ENCODE data around the gene VAMP1. TPM values are rescaled to one million over a fixed set of nuclear protein-coding genes. Genes with fewer than 3 reads are reported as not detected.
"Not testable (repeated sequence)": the region's sequence is repeated elsewhere in the genome, so short reads cannot be mapped to it uniquely, and the experiment has no call there.

The VAMP1 gene
- total RNA-seq, 1 donor from 2014 or later, result 52.8 TPM

- H3K4me1 Mint-ChIP-seq (ENCODE audit: low read depth), result peaks cover 13% of the 10 kb centered on the region
- peaks cover 8% of the 10 kb centered on the region for H3K36me3 Mint-ChIP-seq (ENCODE audit: low read depth)
- H3K27me3 Mint-ChIP-seq (ENCODE audit: insufficient read depth), result peaks cover 4% of the 10 kb centered on the region
- no peak for DNase-seq (ENCODE audit: low spot score)
- intact Hi-C loops (cut with micrococcal nuclease), result no loop called here
- no peak overlapping the region for H3K27ac Mint-ChIP-seq
- no peaks in the 10 kb centered on the region for H3K9me3 Mint-ChIP-seq
- H3K4me3 Mint-ChIP-seq, result no peak overlapping the region
These were observed 19.0 kb upstream of the VAMP1 start for GRCh38 chr12:6489449-6489848.

GRCh38 chr12:6488240-6488639 is 17.8 kb upstream of the VAMP1 start:
- no peak for DNase-seq (ENCODE audit: low spot score)
- peaks cover 10% of the 10 kb centered on the region for H3K4me1 Mint-ChIP-seq (ENCODE audit: low read depth)
- no peak overlapping the region for H3K27ac Mint-ChIP-seq
- peaks cover 2% of the 10 kb centered on the region for H3K27me3 Mint-ChIP-seq (ENCODE audit: insufficient read depth)
- no peak overlapping the region for H3K4me3 Mint-ChIP-seq
- no peaks in the 10 kb centered on the region for H3K9me3 Mint-ChIP-seq
- H3K36me3 Mint-ChIP-seq (ENCODE audit: low read depth), result peaks cover 8% of the 10 kb centered on the region
- intact Hi-C loops (cut with micrococcal nuclease), result no loop called here

GRCh38 chr12:6478416-6478815 is 7.9 kb upstream of the VAMP1 start:
- H3K4me1 Mint-ChIP-seq (ENCODE audit: low read depth), result no peaks in the 10 kb centered on the region
- H3K27ac Mint-ChIP-seq, result no peak overlapping the region
- H3K9me3 Mint-ChIP-seq, result no peaks in the 10 kb centered on the region
- no peak overlapping the region for H3K4me3 Mint-ChIP-seq
- peaks cover 11% of the 10 kb centered on the region for H3K27me3 Mint-ChIP-seq (ENCODE audit: insufficient read depth)
- no peak for DNase-seq (ENCODE audit: low spot score)
- intact Hi-C loops (cut with micrococcal nuclease), result no loop called here
- no peaks in the 10 kb centered on the region for H3K36me3 Mint-ChIP-seq (ENCODE audit: low read depth)

- intact Hi-C loops (cut with micrococcal nuclease); H3K4me1 Mint-ChIP-seq (ENCODE audit: low read depth); H3K36me3 Mint-ChIP-seq (ENCODE audit: low read depth); H3K4me3 Mint-ChIP-seq; H3K27ac Mint-ChIP-seq; DNase-seq (ENCODE audit: low spot score); H3K9me3 Mint-ChIP-seq: not testable (repeated sequence)
- H3K27me3 Mint-ChIP-seq (ENCODE audit: insufficient read depth), result peaks cover 12% of the 10 kb centered on the region
These were observed 7.3 kb upstream of the VAMP1 start for GRCh38 chr12:6477601-6478377.

GRCh38 chr12:6476489-6476888 is 6.0 kb upstream of the VAMP1 start:
- H3K27ac Mint-ChIP-seq, result peak overlapping the region; percentile 58
- no peak overlapping the region for H3K4me3 Mint-ChIP-seq
- H3K27me3 Mint-ChIP-seq (ENCODE audit: insufficient read depth), result peaks cover 8% of the 10 kb centered on the region
- no peak for DNase-seq (ENCODE audit: low spot score)
- no peaks in the 10 kb centered on the region for H3K36me3 Mint-ChIP-seq (ENCODE audit: low read depth)
- intact Hi-C loops (cut with micrococcal nuclease), result no loop called here
- no peaks in the 10 kb centered on the region for H3K9me3 Mint-ChIP-seq
- H3K4me1 Mint-ChIP-seq (ENCODE audit: low read depth), result peaks cover 10% of the 10 kb centered on the region

GRCh38 chr12:6475233-6475975 is 4.9 kb upstream of the VAMP1 start:
- not testable (repeated sequence) for H3K4me3 Mint-ChIP-seq, H3K27ac Mint-ChIP-seq

GRCh38 chr12:6472491-6472890 is 2.0 kb upstream of the VAMP1 start:
- Mint-ChIP-seq H3K4me1 (ENCODE audit: low read depth) (peaks cover 38% of the 10 kb centered on the region), H3K9me3 (no peaks in the 10 kb centered on the region), H3K36me3 (ENCODE audit: low read depth) (peaks cover 23% of the 10 kb centered on the region), H3K27me3 (ENCODE audit: insufficient read depth) (peaks cover 1% of the 10 kb centered on the region), H3K4me3 (peak overlapping the region; percentile 93), H3K27ac (no peak overlapping the region)
- intact Hi-C loops (cut with micrococcal nuclease), result loop anchor here (5.0 kb wide), 2 partner anchors 85 to 470 kb away; partner anchors contain the start of genes C12orf57, IFFO1 and RNU7-1
- no peak for DNase-seq (ENCODE audit: low spot score)

More at GRCh38 chr12:6475233-6475975, 4.9 kb upstream of the VAMP1 start:
- H3K27me3 Mint-ChIP-seq (ENCODE audit: insufficient read depth); H3K36me3 Mint-ChIP-seq (ENCODE audit: low read depth); DNase-seq (ENCODE audit: low spot score); intact Hi-C loops (cut with micrococcal nuclease); H3K9me3 Mint-ChIP-seq: not testable (repeated sequence)
- peaks cover 17% of the 10 kb centered on the region for H3K4me1 Mint-ChIP-seq (ENCODE audit: low read depth)

GRCh38 chr12:6471989-6472360 is 1.5 kb upstream of the VAMP1 start:
- H3K36me3 Mint-ChIP-seq (ENCODE audit: low read depth), result peaks cover 28% of the 10 kb centered on the region
- H3K4me3 Mint-ChIP-seq, result peak overlapping the region; percentile 93
- peaks cover 1% of the 10 kb centered on the region for H3K27me3 Mint-ChIP-seq (ENCODE audit: insufficient read depth)
- H3K27ac Mint-ChIP-seq, result peak overlapping the region; percentile 85
- DNase-seq (ENCODE audit: low spot score), result no peak
- H3K9me3 Mint-ChIP-seq, result no peaks in the 10 kb centered on the region
- intact Hi-C loops (cut with micrococcal nuclease), result loop anchor here (2.0 to 5.0 kb wide), 5 partner anchors 85 to 470 kb away; partner anchors contain the start of genes C12orf57, IFFO1 and RNU7-1
- H3K4me1 Mint-ChIP-seq (ENCODE audit: low read depth), result peaks cover 43% of the 10 kb centered on the region

GRCh38 chr12:6469609-6470374 is 685 bp downstream of the VAMP1 start:
- H3K27me3 Mint-ChIP-seq (ENCODE audit: insufficient read depth), result peaks cover 1% of the 10 kb centered on the region
- peaks cover 42% of the 10 kb centered on the region for H3K36me3 Mint-ChIP-seq (ENCODE audit: low read depth)
- H3K4me1 Mint-ChIP-seq (ENCODE audit: low read depth), result peaks cover 63% of the 10 kb centered on the region
- H3K4me3 Mint-ChIP-seq, result peak overlapping the region; percentile 93
- peak overlapping the region; percentile 81 for H3K27ac Mint-ChIP-seq
- no peaks in the 10 kb centered on the region for H3K9me3 Mint-ChIP-seq
- DNase-seq (ENCODE audit: low spot score), result no peak
- intact Hi-C loops (cut with micrococcal nuclease), result loop anchor here (1.0 to 5.0 kb wide), 11 partner anchors 7 to 473 kb away; partner anchors contain the start of genes C12orf57, GAPDH, IFFO1 and MRPL51

- Mint-ChIP-seq H3K9me3 (no peaks in the 10 kb centered on the region), H3K4me3 (peak overlapping the region; percentile 93), H3K4me1 (ENCODE audit: low read depth) (peaks cover 70% of the 10 kb centered on the region), H3K27ac (peak overlapping the region; percentile 81), H3K36me3 (ENCODE audit: low read depth) (peaks cover 49% of the 10 kb centered on the region), H3K27me3 (ENCODE audit: insufficient read depth) (peaks cover 1% of the 10 kb centered on the region)
- intact Hi-C loops (cut with micrococcal nuclease), result loop anchor here (5.0 kb wide), 1 partner anchor 147 kb away; no protein-coding TSS in a partner anchor
- no peak for DNase-seq (ENCODE audit: low spot score)
These were observed 1.4 kb downstream of the VAMP1 start for GRCh38 chr12:6469092-6469491.

- H3K4me1 Mint-ChIP-seq (ENCODE audit: low read depth), result peaks cover 78% of the 10 kb centered on the region
- peak overlapping the region; percentile 81 for H3K27ac Mint-ChIP-seq
- intact Hi-C loops (cut with micrococcal nuclease), result loop anchor here (5.0 kb wide), 1 partner anchor 146 kb away; no protein-coding TSS in a partner anchor
- DNase-seq (ENCODE audit: low spot score), result no peak
- no peaks in the 10 kb centered on the region for H3K9me3 Mint-ChIP-seq
- peaks cover 1% of the 10 kb centered on the region for H3K27me3 Mint-ChIP-seq (ENCODE audit: insufficient read depth)
- H3K36me3 Mint-ChIP-seq (ENCODE audit: low read depth), result peaks cover 56% of the 10 kb centered on the region
- peak overlapping the region; percentile 93 for H3K4me3 Mint-ChIP-seq
These were observed 2.2 kb downstream of the VAMP1 start for GRCh38 chr12:6468283-6468575.

- H3K9me3 Mint-ChIP-seq; H3K27me3 Mint-ChIP-seq (ENCODE audit: insufficient read depth); DNase-seq (ENCODE audit: low spot score): not testable (repeated sequence)
- H3K27ac Mint-ChIP-seq, result peak overlapping the region; percentile 81
- intact Hi-C loops (cut with micrococcal nuclease), result loop anchor here (5.0 kb wide), 1 partner anchor 145 kb away; no protein-coding TSS in a partner anchor
- H3K4me3 Mint-ChIP-seq, result peak overlapping the region; percentile 93
- peaks cover 83% of the 10 kb centered on the region for H3K4me1 Mint-ChIP-seq (ENCODE audit: low read depth)
- H3K36me3 Mint-ChIP-seq (ENCODE audit: low read depth), result peaks cover 61% of the 10 kb centered on the region
These were observed 2.8 kb downstream of the VAMP1 start for GRCh38 chr12:6467571-6468282.
